ENCODE data around the gene DNAAF3.

The DNAAF3 gene

GRCh38 chr19:55116859-55117662 lies 49.4 kb downstream of the DNAAF3 start, which contains the start of gene PPP1R12C:
Gene PPP1R12C, minus strand, starts transcription at chr19:55117637. Its CDS starts 94 bp downstream, at chr19:55117543.
- DNase-seq (ENCODE audit: low spot score) (no peak), ATAC-seq (ENCODE audit: low read depth) (no peak)
- Histone ChIP-seq H3K36me3 (ENCODE audit: low read depth) (no peaks in the 10 kb centered on the region), H3K4me3 (ENCODE audit: severe bottlenecking) (peak within 1 kb of the TSS; percentile 92), H3K9me3 (ENCODE audit: severe bottlenecking) (no peaks in the 10 kb centered on the region), H3K27me3 (ENCODE audit: insufficient read depth, poor library complexity, severe bottlenecking) (no peaks in the 10 kb centered on the region), H3K4me1 (ENCODE audit: insufficient read depth, poor library complexity, severe bottlenecking) (peaks cover 10% of the 10 kb centered on the region), H3K27ac (ENCODE audit: poor library complexity, severe bottlenecking) (peak within 1 kb of the TSS; percentile 49)
- TF ChIP-seq CTCF (IDR thresholded peaks at IDR 0.05; ENCODE audit: poor library complexity, severe bottlenecking): no peak

- H3K27ac ChIP-seq (ENCODE audit: poor library complexity, severe bottlenecking): peak overlapping the region; percentile 49
- no peaks in the 10 kb centered on the region for H3K36me3 ChIP-seq (ENCODE audit: low read depth)
- TF ChIP-seq CTCF (IDR thresholded peaks at IDR 0.05; ENCODE audit: poor library complexity, severe bottlenecking): no peak
- H3K9me3 ChIP-seq (ENCODE audit: severe bottlenecking): no peaks in the 10 kb centered on the region
- H3K27me3 ChIP-seq (ENCODE audit: insufficient read depth, poor library complexity, severe bottlenecking): no peaks in the 10 kb centered on the region
- peaks cover 10% of the 10 kb centered on the region for H3K4me1 ChIP-seq (ENCODE audit: insufficient read depth, poor library complexity, severe bottlenecking)
- H3K4me3 ChIP-seq (ENCODE audit: severe bottlenecking): peak overlapping the region; percentile 92
- DNase-seq (ENCODE audit: low spot score) (no peak), ATAC-seq (ENCODE audit: low read depth) (peak; percentile 41; the same call in 2 of the 3 replicates)
Observed at GRCh38 chr19:55116232-55116858, 50.1 kb downstream of the DNAAF3 start.

GRCh38 chr19:55115446-55116065 lies 50.9 kb downstream of the DNAAF3 start:
- Histone ChIP-seq H3K27me3 (ENCODE audit: insufficient read depth, poor library complexity, severe bottlenecking) (no peaks in the 10 kb centered on the region), H3K9me3 (ENCODE audit: severe bottlenecking) (no peaks in the 10 kb centered on the region), H3K27ac (ENCODE audit: poor library complexity, severe bottlenecking) (no peak overlapping the region), H3K4me3 (ENCODE audit: severe bottlenecking) (no peak overlapping the region), H3K4me1 (ENCODE audit: insufficient read depth, poor library complexity, severe bottlenecking) (peaks cover 10% of the 10 kb centered on the region), H3K36me3 (ENCODE audit: low read depth) (no peaks in the 10 kb centered on the region)
- DNase-seq (ENCODE audit: low spot score) (no peak), ATAC-seq (ENCODE audit: low read depth) (no peak)
- TF ChIP-seq CTCF (IDR thresholded peaks at IDR 0.05; ENCODE audit: poor library complexity, severe bottlenecking): no peak

DNA sequence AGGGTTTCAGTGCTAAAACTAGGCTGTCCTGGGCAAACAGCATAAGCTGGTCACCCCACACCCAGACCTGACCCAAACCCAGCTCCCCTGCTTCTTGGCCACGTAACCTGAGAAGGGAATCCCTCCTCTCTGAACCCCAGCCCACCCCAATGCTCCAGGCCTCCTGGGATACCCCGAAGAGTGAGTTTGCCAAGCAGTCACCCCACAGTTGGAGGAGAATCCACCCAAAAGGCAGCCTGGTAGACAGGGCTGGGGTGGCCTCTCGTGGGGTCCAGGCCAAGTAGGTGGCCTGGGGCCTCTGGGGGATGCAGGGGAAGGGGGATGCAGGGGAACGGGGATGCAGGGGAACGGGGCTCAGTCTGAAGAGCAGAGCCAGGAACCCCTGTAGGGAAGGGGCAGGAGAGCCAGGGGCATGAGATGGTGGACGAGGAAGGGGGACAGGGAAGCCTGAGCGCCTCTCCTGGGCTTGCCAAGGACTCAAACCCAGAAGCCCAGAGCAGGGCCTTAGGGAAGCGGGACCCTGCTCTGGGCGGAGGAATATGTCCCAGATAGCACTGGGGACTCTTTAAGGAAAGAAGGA lies 51.8 kb downstream of the DNAAF3 start:
- Histone ChIP-seq H3K4me1 (ENCODE audit: insufficient read depth, poor library complexity, severe bottlenecking) (peaks cover 10% of the 10 kb centered on the region), H3K27ac (ENCODE audit: poor library complexity, severe bottlenecking) (no peak overlapping the region), H3K4me3 (ENCODE audit: severe bottlenecking) (no peak overlapping the region), H3K27me3 (ENCODE audit: insufficient read depth, poor library complexity, severe bottlenecking) (no peaks in the 10 kb centered on the region), H3K9me3 (ENCODE audit: severe bottlenecking) (no peaks in the 10 kb centered on the region), H3K36me3 (ENCODE audit: low read depth) (no peaks in the 10 kb centered on the region)
- DNase-seq (ENCODE audit: low spot score) (no peak), ATAC-seq (ENCODE audit: low read depth) (no peak)
- no peak for TF ChIP-seq CTCF (IDR thresholded peaks at IDR 0.05; ENCODE audit: poor library complexity, severe bottlenecking)
